ENCODE data around the gene GPX2. TPM values are rescaled to one million over a fixed set of nuclear protein-coding genes. Genes with fewer than 3 reads are reported as not detected.

GPX2 gene
- total RNA-seq, 1 donor from 2014 or later = 0.69 TPM

- no peak for TF ChIP-seq CTCF (IDR thresholded peaks at IDR 0.05)
- Histone ChIP-seq H3K4me1 (peaks cover 6% of the 10 kb centered on the region), H3K9me3 (no peaks in the 10 kb centered on the region), H3K27ac (no peak overlapping the region), H3K36me3 (peaks cover 27% of the 10 kb centered on the region), H3K27me3 (no peaks in the 10 kb centered on the region), H3K4me3 (no peak overlapping the region)
- DNase-seq (no peak), ATAC-seq (no peak)
- intact Hi-C loops (cut with DNase I) = no loop called here
These were observed 3.4 kb downstream of the GPX2 start for GRCh38 chr14:64938972-64939816.

- peaks cover 34% of the 10 kb centered on the region for H3K36me3 ChIP-seq
- no peak for DNase-seq
- no peaks in the 10 kb centered on the region for H3K9me3 ChIP-seq
- H3K27ac ChIP-seq = no peak overlapping the region
- H3K4me1 ChIP-seq = peaks cover 3% of the 10 kb centered on the region
- no peaks in the 10 kb centered on the region for H3K27me3 ChIP-seq
- intact Hi-C loops (cut with DNase I) = no loop called here
- ATAC-seq = peak; percentile 18
- H3K4me3 ChIP-seq = no peak overlapping the region
- TF ChIP-seq CTCF (IDR thresholded peaks at IDR 0.05) = peak; percentile 26
These were observed 4.7 kb downstream of the GPX2 start for GRCh38 chr14:64937821-64938193.

- H3K4me3 ChIP-seq = no peak overlapping the region
- no peak for ATAC-seq
- H3K27me3 ChIP-seq = no peaks in the 10 kb centered on the region
- DNase-seq = no peak
- H3K4me1 ChIP-seq = peaks cover 3% of the 10 kb centered on the region
- intact Hi-C loops (cut with DNase I) = no loop called here
- TF ChIP-seq CTCF (IDR thresholded peaks at IDR 0.05) = no peak
- no peak overlapping the region for H3K27ac ChIP-seq
- H3K9me3 ChIP-seq = no peaks in the 10 kb centered on the region
- H3K36me3 ChIP-seq = peaks cover 39% of the 10 kb centered on the region
These were observed 5.2 kb downstream of the GPX2 start for GRCh38 chr14:64937171-64937820.

GRCh38 chr14:64935508-64935907, 7.0 kb downstream of the GPX2 start:
- H3K27ac ChIP-seq = no peak overlapping the region
- peaks cover 3% of the 10 kb centered on the region for H3K4me1 ChIP-seq
- intact Hi-C loops (cut with DNase I) = no loop called here
- DNase-seq = no peak
- H3K9me3 ChIP-seq = no peaks in the 10 kb centered on the region
- H3K27me3 ChIP-seq = no peaks in the 10 kb centered on the region
- ATAC-seq = no peak
- no peak overlapping the region for H3K4me3 ChIP-seq
- H3K36me3 ChIP-seq = peaks cover 45% of the 10 kb centered on the region
- TF ChIP-seq CTCF (IDR thresholded peaks at IDR 0.05) = no peak

- H3K36me3 ChIP-seq = peaks cover 51% of the 10 kb centered on the region
- H3K4me1 ChIP-seq = peaks cover 8% of the 10 kb centered on the region
- ATAC-seq (no peak), DNase-seq (no peak)
- H3K4me3 ChIP-seq = no peak overlapping the region
- H3K9me3 ChIP-seq = no peaks in the 10 kb centered on the region
- no peak for TF ChIP-seq CTCF (IDR thresholded peaks at IDR 0.05)
- intact Hi-C loops (cut with DNase I) = no loop called here
- no peaks in the 10 kb centered on the region for H3K27me3 ChIP-seq
- H3K27ac ChIP-seq = no peak overlapping the region
These were observed 8.1 kb downstream of the GPX2 start for GRCh38 chr14:64934338-64934929.

Data from upper lobe of right lung (tissue), 1 donor.